CD1c-positive myeloid dendritic cell (primary cell): ENCODE measurements around the gene GPR33.
A peak's percentile ranks its signal among the peaks of the same experiment; 100 is the strongest.
"Not testable (repeated sequence)": the region's sequence is repeated elsewhere in the genome, so short reads cannot be mapped to it uniquely, and the experiment has no call there.

Experiments
- DNase-seq: peaks from one replicate; pipeline ENCODE4 v3.0.0-alpha.2; 2016; ENCODE audit errors: extremely low spot score

Gene GPR33, protein sequence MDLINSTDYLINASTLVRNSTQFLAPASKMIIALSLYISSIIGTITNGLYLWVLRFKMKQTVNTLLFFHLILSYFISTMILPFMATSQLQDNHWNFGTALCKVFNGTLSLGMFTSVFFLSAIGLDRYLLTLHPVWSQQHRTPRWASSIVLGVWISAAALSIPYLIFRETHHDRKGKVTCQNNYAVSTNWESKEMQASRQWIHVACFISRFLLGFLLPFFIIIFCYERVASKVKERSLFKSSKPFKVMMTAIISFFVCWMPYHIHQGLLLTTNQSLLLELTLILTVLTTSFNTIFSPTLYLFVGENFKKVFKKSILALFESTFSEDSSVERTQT

DNA sequence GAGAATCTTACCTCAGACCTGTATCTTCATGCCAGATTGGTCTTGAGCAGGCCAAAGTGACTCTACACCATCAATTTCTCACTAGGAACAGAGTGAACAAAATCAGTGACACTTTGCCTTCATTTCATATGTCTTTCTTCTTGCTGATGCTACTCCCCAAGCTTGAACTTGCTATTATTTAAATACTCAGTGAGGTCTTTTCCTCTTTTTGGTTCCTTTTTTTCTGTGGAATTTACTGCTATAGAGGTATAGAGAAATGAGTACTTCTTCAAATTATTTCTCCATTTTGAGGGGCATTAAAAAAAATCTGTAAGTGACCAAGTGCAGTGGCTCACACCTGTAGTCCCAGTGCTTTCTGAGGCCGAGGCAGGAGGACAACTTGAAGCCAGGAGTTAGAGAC lies at the start of gene GPR33:
TSS of gene GPR33 (minus strand) at position 154 of the 400 bp plus-strand sequence. CDS start 4,074 bp downstream, outside the sequence.
- peak; percentile 86 for DNase-seq

DNA sequence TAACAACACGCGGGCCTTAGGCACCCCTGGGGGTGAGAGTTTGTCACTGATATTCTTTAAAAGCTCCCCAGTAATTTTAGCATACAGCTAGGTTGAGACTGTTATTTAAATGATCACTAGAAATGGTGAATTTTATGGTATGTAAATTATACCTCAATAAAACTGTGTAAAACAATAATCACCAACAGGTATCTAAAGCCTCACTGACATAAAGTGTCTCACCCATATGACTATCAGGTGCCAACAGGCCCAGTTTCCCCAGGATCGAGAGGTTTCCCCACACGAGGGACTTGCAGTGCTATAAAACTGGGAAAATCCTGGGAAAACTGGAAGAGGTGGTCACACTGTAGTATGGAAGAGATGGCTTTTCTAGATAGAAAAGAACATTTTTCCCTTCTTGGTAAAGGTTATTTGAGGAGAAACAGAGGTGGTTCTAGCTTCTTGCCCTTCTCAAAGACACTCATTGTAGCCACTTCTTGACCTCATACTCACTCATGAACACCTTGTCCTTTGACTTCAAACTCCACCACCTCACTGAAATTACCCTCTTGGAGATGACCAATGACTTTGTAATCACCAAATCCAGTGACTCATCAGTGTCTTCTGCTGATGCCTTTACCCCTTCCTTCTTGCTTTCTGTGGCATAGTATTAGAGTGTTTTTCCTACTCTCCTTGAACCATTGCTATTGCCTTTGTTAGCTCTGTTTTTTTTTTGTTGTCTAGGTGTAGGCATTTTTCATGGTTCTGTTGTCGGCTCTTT lies 48.5 kb upstream of the GPR33 start:
- DNase-seq = no peak

- DNase-seq = no peak
Observed at GRCh38 chr14:31530136-31530535, 42.3 kb upstream of the GPR33 start.

DNA sequence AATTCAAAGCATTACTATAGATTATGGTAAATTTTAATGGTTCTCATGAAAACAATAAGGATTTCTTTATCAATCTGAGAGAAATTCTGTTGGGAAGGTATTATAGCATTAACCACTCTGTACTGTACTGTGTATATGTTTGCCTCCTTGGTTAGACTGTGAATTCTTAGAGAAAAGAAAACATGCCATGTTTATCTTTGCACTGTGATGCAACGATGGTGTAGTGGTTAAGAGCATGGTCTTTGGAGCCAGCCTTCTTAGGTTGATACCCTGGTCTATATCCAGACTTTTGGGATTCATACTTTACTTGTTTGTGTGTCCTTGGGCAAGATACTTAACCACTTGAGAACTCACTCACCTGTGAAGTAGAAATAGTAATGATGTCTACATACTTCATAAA lies 41.2 kb upstream of the GPR33 start:
- DNase-seq = no peak

DNA sequence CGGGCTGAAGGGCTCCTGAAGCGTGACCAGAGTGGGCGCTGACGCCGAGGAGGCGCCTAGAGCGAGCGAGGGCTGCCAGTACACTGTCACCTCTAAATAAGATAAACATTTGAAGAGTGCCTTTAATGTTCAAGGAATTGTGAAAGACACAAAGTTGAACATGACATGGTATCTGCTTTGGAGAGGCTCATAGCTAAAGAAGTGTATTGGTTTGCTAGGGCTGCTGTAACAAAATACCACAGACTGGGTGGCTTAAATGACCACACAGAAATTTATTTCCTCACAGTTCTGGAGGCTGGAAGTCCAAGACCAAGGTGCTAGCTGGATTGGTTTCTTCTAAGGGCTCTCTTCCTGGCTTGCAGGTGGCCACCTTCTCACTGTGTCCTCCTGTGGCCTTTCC lies 39.7 kb upstream of the GPR33 start:
- DNase-seq = no peak

- DNase-seq = no peak
Observed at GRCh38 chr14:31527087-31527486, 39.2 kb upstream of the GPR33 start.

GRCh38 chr14:31510855-31511254 lies 23.0 kb upstream of the GPR33 start:
- no peak for DNase-seq

- DNase-seq = peak; percentile 50
Observed at GRCh38 chr14:31510222-31510621, 22.4 kb upstream of the GPR33 start.

- no peak for DNase-seq
Observed at GRCh38 chr14:31508135-31508534, 20.3 kb upstream of the GPR33 start.

- no peak for DNase-seq
Observed at GRCh38 chr14:31505411-31505810, 17.6 kb upstream of the GPR33 start.

DNA sequence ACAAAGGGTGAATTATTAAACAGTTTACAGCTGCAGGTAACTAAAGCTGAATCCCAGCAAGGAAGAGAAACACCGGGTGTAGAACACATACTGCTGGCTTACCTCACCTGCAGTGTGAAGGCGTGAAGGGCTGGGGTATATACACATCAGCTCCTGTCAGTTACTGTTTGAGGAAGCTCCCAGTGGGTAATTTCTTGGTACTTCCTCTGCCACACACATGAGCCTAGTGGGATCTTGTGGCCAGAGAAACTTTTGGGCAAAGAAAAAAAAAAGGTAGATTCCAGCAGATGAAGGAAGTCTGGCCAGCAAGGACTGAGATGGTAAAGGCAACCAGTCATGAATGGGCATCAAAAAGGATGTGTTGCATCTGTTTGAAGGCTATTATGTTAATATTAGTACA lies 14.0 kb upstream of the GPR33 start:
- DNase-seq = no peak

- DNase-seq = no peak
Observed at GRCh38 chr14:31492759-31493498, 5.1 kb upstream of the GPR33 start.

GRCh38 chr14:31489691-31490090 lies 1.9 kb upstream of the GPR33 start:
- DNase-seq = peak; percentile 78

DNA sequence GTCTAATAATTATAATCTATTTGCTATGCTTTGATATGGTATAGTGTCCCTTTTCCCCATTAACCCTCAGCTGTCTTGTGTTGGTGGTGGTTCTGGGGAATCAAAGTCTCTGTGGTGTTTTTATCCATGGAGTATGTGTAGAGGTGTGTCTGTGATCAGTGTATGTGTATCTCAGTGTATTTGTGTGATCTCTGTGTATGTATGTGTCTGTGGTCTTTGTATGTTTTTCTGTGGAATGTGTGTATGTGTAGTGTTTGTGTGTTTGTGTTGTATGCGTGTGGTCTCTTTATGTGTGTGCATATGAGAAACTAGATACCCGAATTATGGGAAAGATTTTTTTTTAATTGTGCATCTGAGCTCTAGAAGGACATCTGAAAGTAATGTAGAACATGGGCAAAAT lies 1.1 kb downstream of the GPR33 start:
- DNase-seq = no peak

GRCh38 chr14:31484754-31485153 lies 3.1 kb downstream of the GPR33 start:
- DNase-seq = peak; percentile 83

GRCh38 chr14:31480156-31480555 lies 7.7 kb downstream of the GPR33 start:
- no peak for DNase-seq

- no peak for DNase-seq
Observed at GRCh38 chr14:31479027-31479426, 8.8 kb downstream of the GPR33 start.

DNA sequence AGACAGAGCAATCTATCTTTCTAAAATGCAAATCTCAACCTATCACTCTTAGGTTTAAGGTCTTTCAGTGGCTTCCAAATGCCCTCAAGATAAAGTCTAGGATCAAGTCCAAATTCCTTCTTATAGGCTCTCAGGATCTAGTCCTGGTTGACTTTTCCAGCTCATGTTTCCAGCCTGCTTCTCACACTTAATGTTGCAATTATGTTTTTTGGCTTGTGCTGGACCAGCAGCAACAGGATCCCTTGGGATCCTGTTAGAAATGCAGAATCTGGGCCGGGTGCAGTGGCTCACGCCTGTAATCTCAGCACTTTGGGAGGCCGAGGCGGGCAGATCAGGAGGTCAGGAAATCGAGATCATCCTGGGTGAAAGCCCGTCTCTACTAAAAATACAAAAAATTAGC lies 10.6 kb downstream of the GPR33 start:
- no peak for DNase-seq

DNA sequence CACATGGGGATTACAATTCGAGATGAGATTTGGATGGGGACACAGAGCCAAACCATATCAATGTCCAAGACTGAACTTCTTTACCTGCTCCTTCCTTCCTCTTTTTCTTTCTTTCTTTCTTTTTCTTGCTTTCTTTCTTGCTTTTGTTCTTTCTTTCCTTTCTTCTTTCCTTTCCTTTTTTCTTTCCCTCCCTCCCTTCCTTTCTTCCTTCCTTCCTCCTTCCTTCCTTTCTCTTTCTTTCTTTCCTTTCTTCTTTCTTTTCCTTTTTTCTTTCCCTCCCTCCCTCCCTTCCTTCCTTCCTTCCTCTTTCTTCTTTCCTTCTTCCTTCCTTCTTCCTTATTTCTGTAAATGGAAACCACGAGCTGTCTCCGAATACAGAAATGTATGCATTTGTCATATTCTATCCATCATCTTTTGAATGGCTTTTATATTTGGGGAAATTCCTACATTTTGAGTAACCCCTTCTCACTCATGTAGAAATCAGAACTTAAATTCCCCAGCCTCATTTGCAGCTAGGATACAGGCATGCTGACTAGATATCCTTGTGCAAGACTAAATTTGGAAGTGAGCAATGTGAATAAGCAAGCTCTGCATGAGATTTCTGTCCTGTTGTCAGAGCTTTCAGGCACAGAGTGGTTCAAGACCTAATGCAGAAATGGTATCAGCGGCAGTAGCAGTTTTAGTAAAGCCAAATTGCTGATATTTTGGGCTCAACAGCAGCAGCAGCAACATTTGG lies 11.5 kb downstream of the GPR33 start:
- DNase-seq = no peak

GRCh38 chr14:31466554-31466953 lies 21.3 kb downstream of the GPR33 start:
- no peak for DNase-seq

GRCh38 chr14:31465111-31465510 lies 22.7 kb downstream of the GPR33 start:
- no peak for DNase-seq

GRCh38 chr14:31462450-31462849 lies 25.4 kb downstream of the GPR33 start:
- not testable (repeated sequence) for DNase-seq
